ENCODE results near the gene SDR42E1.

- TF ChIP-seq CTCF (IDR thresholded peaks at IDR 0.05; ENCODE audit: low read length), result no peak
- TF ChIP-seq EZH2phosphoT487 (IDR thresholded peaks at IDR 0.05; ENCODE audit: low read length), result no peak
Measured at GRCh38 chr16:81971853-81972252, 39.4 kb downstream of the SDR42E1 start.
